Effector memory CD4-positive, alpha-beta T cell (primary cell): ENCODE results near the gene TMEM125.

Experiments
- DNase-seq, 3 donors: peaks; one replicate each; pipeline ENCODE4 v3.0.0-alpha.2; 2020
- H3K27ac ChIP-seq: 2 replicates; pipeline ENCODE4 v1.7.0; 2013; ENCODE audit warnings: mild to moderate bottlenecking, low read length, moderate library complexity; ENCODE audit not compliant: insufficient read depth, poor library complexity, severe bottlenecking
- H3K27me3 ChIP-seq: replicated peaks from 2 replicates; pipeline ENCODE4 v1.7.0; 2013; ENCODE audit warnings: mild to moderate bottlenecking, low read length; ENCODE audit not compliant: insufficient read depth, control insufficient read depth, poor library complexity, severe bottlenecking
- H3K36me3 ChIP-seq: 2 replicates; pipeline ENCODE4 v1.7.0; 2013; ENCODE audit warnings: mild to moderate bottlenecking, low read length, moderate library complexity; ENCODE audit not compliant: control insufficient read depth, insufficient read depth
- H3K4me1 ChIP-seq: 2 replicates; pipeline ENCODE4 v1.7.0; 2013; ENCODE audit warnings: low read length, mild to moderate bottlenecking; ENCODE audit not compliant: control insufficient read depth, insufficient read depth, poor library complexity, severe bottlenecking
- H3K4me3 ChIP-seq: 2 replicates; pipeline ENCODE4 v1.7.0; 2013; ENCODE audit warnings: low read length, low read depth, mild to moderate bottlenecking; ENCODE audit not compliant: insufficient read depth, poor library complexity, severe bottlenecking
- H3K9me3 ChIP-seq: 2 replicates; pipeline ENCODE4 v1.7.0; 2013; ENCODE audit warnings: mild to moderate bottlenecking, low read length, moderate library complexity; ENCODE audit not compliant: control insufficient read depth

The TMEM125 gene

GRCh38 chr1:43246466-43247213, 23.1 kb upstream of the TMEM125 start:
- no peaks in the 10 kb centered on the region for H3K9me3 ChIP-seq
- no peak for DNase-seq
- H3K27me3 ChIP-seq = no peaks in the 10 kb centered on the region
- no peak overlapping the region for H3K4me3 ChIP-seq
- H3K27ac ChIP-seq = no peak overlapping the region
- H3K4me1 ChIP-seq = no peaks in the 10 kb centered on the region
- no peaks in the 10 kb centered on the region for H3K36me3 ChIP-seq

DNA sequence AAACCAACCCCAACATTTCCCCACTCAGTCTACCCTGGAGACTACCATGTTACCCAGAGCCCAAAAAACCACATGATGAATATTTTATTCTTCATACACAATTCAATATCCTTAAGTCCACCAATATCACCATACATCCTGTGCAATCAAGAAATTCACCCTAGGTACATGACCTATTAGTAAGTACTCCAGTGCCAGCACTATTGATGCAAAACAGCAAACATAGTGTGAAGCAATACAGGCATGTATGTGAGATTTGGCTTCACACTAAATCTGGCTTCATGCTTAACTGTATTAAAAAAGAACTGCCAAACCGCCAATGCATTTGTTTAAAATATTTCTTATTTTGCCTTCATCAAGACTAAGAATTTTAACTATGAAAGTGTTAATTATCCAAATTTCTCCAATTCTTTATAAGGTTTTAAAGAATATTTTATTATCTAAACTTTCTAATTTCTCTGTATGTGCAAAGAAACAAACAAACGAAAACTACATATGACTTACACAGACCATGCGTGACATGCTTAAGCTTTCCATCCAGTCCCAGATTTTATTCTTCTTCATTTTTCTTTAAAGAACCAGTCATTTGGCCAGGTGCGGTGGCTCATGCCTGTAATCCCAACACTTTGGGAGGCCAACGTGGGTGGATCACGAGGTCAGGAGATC, 22.4 kb upstream of the TMEM125 start:
- DNase-seq = no peak
- Histone ChIP-seq H3K4me1 (no peaks in the 10 kb centered on the region), H3K4me3 (no peak overlapping the region), H3K27ac (no peak overlapping the region), H3K9me3 (no peaks in the 10 kb centered on the region), H3K27me3 (no peaks in the 10 kb centered on the region), H3K36me3 (no peaks in the 10 kb centered on the region)

DNA sequence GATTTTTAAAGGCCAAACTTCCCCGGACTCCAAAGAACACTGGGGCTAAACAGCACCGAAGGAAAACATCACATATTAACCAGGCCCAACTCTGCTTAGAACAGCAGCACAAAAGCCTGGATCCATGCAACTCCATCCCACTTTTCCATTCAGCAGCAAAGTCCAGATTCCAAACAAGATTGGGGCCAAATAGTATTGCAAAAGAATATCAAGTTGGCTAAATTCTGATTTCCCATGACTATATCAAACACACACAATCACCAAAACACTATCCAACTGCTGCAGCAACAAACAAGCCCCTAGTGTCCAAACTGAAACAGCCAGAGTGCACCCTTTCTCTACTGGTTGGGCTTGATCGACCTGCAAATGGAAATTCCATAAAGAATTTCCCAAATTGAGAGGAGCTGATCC, 19.4 kb upstream of the TMEM125 start:
- H3K27ac ChIP-seq = no peak overlapping the region
- no peak for DNase-seq
- no peaks in the 10 kb centered on the region for H3K4me1 ChIP-seq
- no peaks in the 10 kb centered on the region for H3K9me3 ChIP-seq
- H3K36me3 ChIP-seq = no peaks in the 10 kb centered on the region
- no peaks in the 10 kb centered on the region for H3K27me3 ChIP-seq
- H3K4me3 ChIP-seq = no peak overlapping the region

GRCh38 chr1:43251024-43251423, 18.8 kb upstream of the TMEM125 start:
- no peaks in the 10 kb centered on the region for H3K27me3 ChIP-seq
- DNase-seq = no peak
- H3K36me3 ChIP-seq = no peaks in the 10 kb centered on the region

DNA sequence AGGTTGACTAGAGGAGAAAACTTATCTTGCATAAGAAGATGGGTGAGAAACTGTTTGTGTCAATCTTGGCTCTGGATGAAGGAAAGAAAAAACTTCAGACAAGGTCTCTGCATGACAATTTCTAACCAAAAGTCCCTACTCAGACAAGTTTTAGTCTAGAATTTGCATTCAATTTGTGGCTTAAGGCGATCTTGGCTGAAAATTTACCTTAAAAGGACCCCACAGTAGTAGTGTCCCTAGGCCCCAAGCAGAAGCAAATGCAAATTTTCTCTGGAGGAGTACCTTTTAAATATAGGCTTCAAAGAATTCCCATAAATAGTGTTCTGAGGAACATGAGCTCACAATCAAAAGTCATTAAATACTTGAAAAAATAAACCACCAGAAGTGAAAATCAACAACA, 17.6 kb upstream of the TMEM125 start:
- Histone ChIP-seq H3K27ac (no peak overlapping the region), H3K36me3 (no peaks in the 10 kb centered on the region), H3K9me3 (no peaks in the 10 kb centered on the region), H3K4me3 (no peak overlapping the region), H3K4me1 (no peaks in the 10 kb centered on the region), H3K27me3 (no peaks in the 10 kb centered on the region)
- DNase-seq = no peak

More at GRCh38 chr1:43251024-43251423, 18.8 kb upstream of the TMEM125 start:
- no peaks in the 10 kb centered on the region for H3K9me3 ChIP-seq
- H3K4me3 ChIP-seq = no peak overlapping the region
- no peak overlapping the region for H3K27ac ChIP-seq
- no peaks in the 10 kb centered on the region for H3K4me1 ChIP-seq

GRCh38 chr1:43253173-43253572, 16.6 kb upstream of the TMEM125 start:
- no peak overlapping the region for H3K4me3 ChIP-seq
- no peaks in the 10 kb centered on the region for H3K4me1 ChIP-seq
- no peaks in the 10 kb centered on the region for H3K27me3 ChIP-seq
- H3K36me3 ChIP-seq = no peaks in the 10 kb centered on the region
- no peak overlapping the region for H3K27ac ChIP-seq
- DNase-seq = no peak
- H3K9me3 ChIP-seq = no peaks in the 10 kb centered on the region

- Histone ChIP-seq H3K9me3 (no peaks in the 10 kb centered on the region), H3K27ac (no peak overlapping the region), H3K36me3 (no peaks in the 10 kb centered on the region), H3K4me1 (no peaks in the 10 kb centered on the region), H3K4me3 (no peak overlapping the region), H3K27me3 (no peaks in the 10 kb centered on the region)
- DNase-seq = no peak
Measured at GRCh38 chr1:43253876-43254275, 15.9 kb upstream of the TMEM125 start.

DNA sequence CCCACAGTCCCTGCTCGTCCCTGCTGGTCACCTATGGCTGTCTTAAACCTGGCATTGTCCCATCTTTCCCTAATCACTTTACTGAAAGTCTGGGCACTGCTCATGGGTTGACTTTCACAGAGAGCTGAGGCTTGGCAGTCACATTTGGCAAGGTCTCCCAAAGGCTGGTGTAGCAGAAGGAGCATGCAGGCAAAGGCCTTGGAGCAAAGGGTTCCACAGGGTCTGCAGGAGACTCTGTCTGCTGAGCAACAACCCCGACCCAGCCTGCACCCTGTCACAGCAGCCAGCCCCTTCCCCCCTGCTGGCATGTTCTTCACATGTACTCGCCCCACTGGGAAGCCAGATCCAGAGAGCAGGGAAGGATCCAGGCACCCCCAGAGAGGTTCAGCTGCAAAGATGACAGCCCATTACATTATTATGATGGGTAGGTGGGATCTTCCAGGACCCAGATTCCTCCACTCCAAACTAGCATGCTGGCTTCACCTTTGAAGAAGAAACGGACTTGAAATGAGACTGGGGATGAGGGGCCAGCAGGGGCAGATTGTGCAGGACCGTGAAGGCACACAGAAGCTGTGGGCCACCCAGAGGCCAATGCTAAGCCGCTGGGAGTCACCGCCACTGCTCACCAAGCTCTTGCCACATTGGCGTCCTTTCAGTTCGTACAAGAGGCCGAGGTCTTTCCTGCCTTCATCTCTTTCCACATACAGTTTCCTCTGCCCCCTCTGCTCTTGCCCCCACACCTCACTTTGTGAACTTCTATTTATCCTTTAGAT, 14.2 kb upstream of the TMEM125 start:
- Histone ChIP-seq H3K36me3 (no peaks in the 10 kb centered on the region), H3K9me3 (no peaks in the 10 kb centered on the region), H3K27ac (no peak overlapping the region), H3K4me1 (no peaks in the 10 kb centered on the region), H3K27me3 (no peaks in the 10 kb centered on the region), H3K4me3 (no peak overlapping the region)
- DNase-seq = no peak

- H3K27ac ChIP-seq = no peak overlapping the region
- H3K36me3 ChIP-seq = no peaks in the 10 kb centered on the region
- no peak overlapping the region for H3K4me3 ChIP-seq
- no peaks in the 10 kb centered on the region for H3K27me3 ChIP-seq
- no peaks in the 10 kb centered on the region for H3K4me1 ChIP-seq
- no peak for DNase-seq
- H3K9me3 ChIP-seq = no peaks in the 10 kb centered on the region
Measured at GRCh38 chr1:43256675-43257570, 12.9 kb upstream of the TMEM125 start.
